H9 (cell line): ENCODE data around the gene HES3. TPM values are rescaled to one million over a fixed set of nuclear protein-coding genes. Genes with fewer than 3 reads are reported as not detected.

Source experiments
- DNase-seq: peaks from one replicate; pipeline ENCODE4 v3.0.0-alpha.2; 2017
- H2AFZ ChIP-seq: one replicate; pipeline ENCODE4 v1.6.1; 2013; ENCODE audit warnings: mild to moderate bottlenecking, low read length, control low read depth, moderate library complexity
- H2AK5ac ChIP-seq: 2 replicates; pipeline ENCODE4 v1.6.1; 2013; ENCODE audit warnings: low read length, control low read depth, mixed read lengths; ENCODE audit not compliant: insufficient read length
- H2BK120ac ChIP-seq: one replicate; pipeline ENCODE4 v1.6.1; 2013; ENCODE audit warnings: low read depth, mild to moderate bottlenecking, low read length, control low read depth, inconsistent platforms; ENCODE audit not compliant: poor library complexity, severe bottlenecking
- H2BK12ac ChIP-seq: 2 replicates; pipeline ENCODE4 v1.6.1; 2013; ENCODE audit warnings: low read length, control low read depth, mixed read lengths, low read depth; ENCODE audit not compliant: insufficient read length
- H2BK15ac ChIP-seq: 2 replicates; pipeline ENCODE4 v1.6.1; 2013; ENCODE audit warnings: low read depth, low read length, control low read depth
- H2BK20ac ChIP-seq: one replicate; pipeline ENCODE4 v1.6.1; 2013; ENCODE audit warnings: low read depth, mild to moderate bottlenecking, low read length, control low read depth, inconsistent platforms; ENCODE audit not compliant: poor library complexity, severe bottlenecking
- H2BK5ac ChIP-seq: 2 replicates; pipeline ENCODE4 v1.6.1; 2013; ENCODE audit warnings: low read length, control low read depth, mixed read lengths; ENCODE audit not compliant: insufficient read length
- H3K14ac ChIP-seq: 2 replicates; pipeline ENCODE4 v1.6.1; 2013; ENCODE audit warnings: low read length, control low read depth; ENCODE audit not compliant: insufficient read depth
- H3K18ac ChIP-seq: 2 replicates; pipeline ENCODE4 v1.6.1; 2013; ENCODE audit warnings: low read depth, mild to moderate bottlenecking, mixed read lengths, low read length, control low read depth; ENCODE audit not compliant: insufficient read length
- H3K23ac ChIP-seq: 2 replicates; pipeline ENCODE4 v1.6.1; 2013; ENCODE audit warnings: low read length, control low read depth, mixed read lengths, low read depth; ENCODE audit not compliant: insufficient read length
- H3K23me2 ChIP-seq: 2 replicates; pipeline ENCODE4 v1.6.1; 2013; ENCODE audit warnings: low read depth, mild to moderate bottlenecking, mixed read lengths, low read length, control low read depth; ENCODE audit not compliant: insufficient read length, poor library complexity, severe bottlenecking
- H3K27ac ChIP-seq: 2 replicates; pipeline ENCODE4 v1.5.1; 2013; ENCODE audit warnings: low read length, control low read depth, mixed read lengths, low read depth; ENCODE audit not compliant: insufficient read length
- H3K27me3 ChIP-seq: 2 replicates; pipeline ENCODE4 v1.6.1; 2013; ENCODE audit warnings: low read length, control low read depth, inconsistent platforms; ENCODE audit not compliant: insufficient read depth
- H3K4ac ChIP-seq: 2 replicates; pipeline ENCODE4 v1.6.1; 2013; ENCODE audit warnings: low read depth, mild to moderate bottlenecking, control low read depth, inconsistent platforms, low read length, moderate library complexity
- H3K4me1 ChIP-seq: 2 replicates; pipeline ENCODE4 v1.6.1; 2013; ENCODE audit warnings: low read length, control low read depth, inconsistent platforms; ENCODE audit not compliant: insufficient read depth
- H3K4me2 ChIP-seq: 2 replicates; pipeline ENCODE4 v1.6.1; 2013; ENCODE audit warnings: low read length, control low read depth, mixed read lengths; ENCODE audit not compliant: insufficient read length, insufficient read depth
- H3K56ac ChIP-seq: 2 replicates; pipeline ENCODE4 v1.6.1; 2013; ENCODE audit warnings: low read depth, mild to moderate bottlenecking, mixed read lengths, low read length, control low read depth; ENCODE audit not compliant: insufficient read length
- H3K79me1 ChIP-seq: 2 replicates; pipeline ENCODE4 v1.6.1; 2013; ENCODE audit warnings: low read depth, mild to moderate bottlenecking, moderate library complexity, low read length, control low read depth, inconsistent platforms; ENCODE audit not compliant: insufficient read depth, poor library complexity, severe bottlenecking
- H3K79me2 ChIP-seq: 2 replicates; pipeline ENCODE4 v1.6.1; 2013; ENCODE audit warnings: low read length, control low read depth, inconsistent platforms; ENCODE audit not compliant: insufficient read depth
- H3K9ac ChIP-seq: 2 replicates; pipeline ENCODE4 v1.6.1; 2013; ENCODE audit warnings: low read length, control low read depth, mixed read lengths; ENCODE audit not compliant: insufficient read length; ENCODE audit errors: extremely low read depth
- H3K9me3 ChIP-seq: one replicate; pipeline ENCODE4 v1.6.1; 2013; ENCODE audit warnings: low read depth, low read length, inconsistent platforms; ENCODE audit not compliant: control insufficient read depth
- H3T11ph ChIP-seq: one replicate; pipeline ENCODE4 v1.6.1; 2013; ENCODE audit warnings: mild to moderate bottlenecking, low read length, control low read depth, inconsistent platforms
- H4K20me1 ChIP-seq: one replicate; pipeline ENCODE4 v1.6.1; 2013; ENCODE audit not compliant: control insufficient read depth, insufficient read length, insufficient read depth
- H4K5ac ChIP-seq: 2 replicates; pipeline ENCODE4 v1.6.1; 2013; ENCODE audit warnings: low read depth, mild to moderate bottlenecking, mixed read lengths, low read length, control low read depth; ENCODE audit not compliant: insufficient read length
- H4K8ac ChIP-seq: replicated peaks from 2 replicates; pipeline ENCODE4 v1.6.1; 2013; ENCODE audit warnings: low read length, control low read depth, mixed read lengths, low read depth; ENCODE audit not compliant: insufficient read length
- H4K91ac ChIP-seq: 2 replicates; pipeline ENCODE4 v1.6.1; 2013; ENCODE audit warnings: low read depth, mild to moderate bottlenecking, moderate library complexity, mixed read lengths, low read length, control low read depth; ENCODE audit not compliant: insufficient read length
- H3K27ac Mint-ChIP-seq, 3 experiments: 2 replicates in 2 of 3; 3 replicates in 1 of 3; pipeline ENCODE4 v1.8.0; 2020 to 2021; ENCODE audit warnings: mixed read lengths in 3 of 3, mild to moderate bottlenecking in 1 of 3, moderate library complexity in 1 of 3
- H3K27me3 Mint-ChIP-seq: 2 replicates; pipeline ENCODE4 v1.8.0; 2021; ENCODE audit warnings: low read depth, mild to moderate bottlenecking, moderate library complexity, mixed read lengths
- H3K36me3 Mint-ChIP-seq, 3 experiments: 2 replicates in 2 of 3; 3 replicates in 1 of 3; pipeline ENCODE4 v1.8.0; 2020 to 2021; ENCODE audit warnings: low read depth in 3 of 3, mixed read lengths in 3 of 3; ENCODE audit not compliant: insufficient read depth in 1 of 3
- H3K4me1 Mint-ChIP-seq, 2 experiments: 2 replicates each; pipeline ENCODE4 v1.8.0; 2020; ENCODE audit warnings: mixed read lengths in 2 of 2
- H3K4me3 Mint-ChIP-seq, 2 experiments: 2 replicates in 1 of 2; 3 replicates in 1 of 2; pipeline ENCODE4 v1.8.0; 2020 to 2021; ENCODE audit warnings: mild to moderate bottlenecking in 2 of 2, mixed read lengths in 2 of 2, moderate library complexity in 1 of 2
- H3K9me3 Mint-ChIP-seq, 2 experiments: 2 replicates in 1 of 2; 3 replicates in 1 of 2; pipeline ENCODE4 v1.8.0; 2020; ENCODE audit warnings: mild to moderate bottlenecking in 2 of 2, mixed read lengths in 2 of 2, moderate library complexity in 1 of 2
- WGBS: extraction: QIAGEN DNeasy Blood & Tissue Kit; methylation state at CpG from one replicate; pipeline ENCODE4 v1.1.7; 2013; ENCODE audit warnings: missing lambda C conversion rate, low lambda C conversion rate, mixed read lengths; ENCODE audit not compliant: insufficient read length; ENCODE audit errors: extremely low coverage; 5-methylcytosine and 5-hydroxymethylcytosine counted together
- total RNA-seq: library from RNA; stranded (reverse); gene quantifications from 2 replicates; pipeline ENCODE4 v1.2.1, GENCODE V29; 2021
- TF ChIP-seq, protein P1 (sequence below): fragments of 200-600 bp; sonication (generic); conservative IDR thresholded peaks from 3 replicates; pipeline ENCODE4 v1.8.0; 2021; ENCODE audit warnings: antibody characterized with exemption, mild to moderate bottlenecking

Gene HES3
- total RNA-seq, 1 experiment from 2014 or later: 89.9 TPM

DNA sequence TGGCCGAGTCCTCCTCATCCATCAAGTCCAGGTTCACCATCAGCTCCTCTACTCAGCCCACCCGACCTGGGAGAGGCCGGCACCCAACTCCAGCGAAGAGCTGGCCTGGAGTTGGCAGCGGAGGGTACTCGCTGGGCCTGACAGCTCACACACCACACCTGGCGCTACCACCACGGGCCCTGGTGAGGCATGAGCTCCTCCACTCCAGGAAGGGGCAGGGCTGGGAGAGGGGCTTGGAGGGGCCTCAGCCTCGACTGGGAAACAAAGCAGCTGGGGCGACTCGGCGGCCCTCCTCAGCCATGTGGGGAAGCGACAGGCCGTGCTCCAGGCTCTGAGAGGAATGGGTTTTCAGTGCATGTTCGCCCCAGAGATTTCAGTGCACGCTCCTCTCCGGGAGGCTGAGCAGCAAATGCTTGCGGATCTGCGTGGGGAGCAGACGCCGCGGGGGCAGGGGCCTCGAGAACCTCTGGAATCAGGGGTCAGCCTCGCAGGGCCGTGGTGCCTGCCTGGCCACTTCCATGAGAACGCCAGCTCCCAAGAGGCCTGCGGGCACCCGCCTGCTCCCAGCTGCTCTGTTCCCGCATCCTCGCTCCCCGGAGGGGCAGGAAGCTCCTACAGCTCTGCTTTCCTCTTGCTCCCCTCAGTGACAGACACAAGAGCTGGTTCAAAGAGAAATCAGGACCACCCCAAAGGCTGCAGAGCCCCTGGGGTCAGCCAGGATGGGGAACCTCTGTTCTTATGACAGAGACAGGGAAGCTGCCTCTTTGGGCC lies 35.8 kb downstream of the HES3 start:
- Histone ChIP-seq H3K79me2 (no peaks in the 10 kb centered on the region), H4K91ac (no peak overlapping the region), H2BK120ac (no peak overlapping the region), H2AFZ (no peak overlapping the region), H3K9me3 (no peaks in the 10 kb centered on the region), H3K56ac (no peak overlapping the region), H3K18ac (no peak overlapping the region), H3T11ph (no peak overlapping the region), H3K27ac (no peak overlapping the region), H3K79me1 (no peaks in the 10 kb centered on the region), H2BK15ac (no peak overlapping the region), H4K5ac (no peak overlapping the region), H3K4me2 (no peak overlapping the region), H3K23ac (no peak overlapping the region), H3K4ac (no peak overlapping the region), H2BK12ac (no peak overlapping the region), H3K14ac (no peak overlapping the region), H3K27me3 (no peaks in the 10 kb centered on the region), H2BK20ac (no peak overlapping the region), H2BK5ac (no peak overlapping the region), H3K23me2 (no peaks in the 10 kb centered on the region), H4K20me1 (peaks cover 3% of the 10 kb centered on the region), H3K4me1 (no peaks in the 10 kb centered on the region), H4K8ac (no peak overlapping the region), H3K9ac (no peak overlapping the region), H2AK5ac (no peak overlapping the region)
- no CpG with 5 or more reads among the region's 31 CpGs for WGBS
- DNase-seq: no peak
- Mint-ChIP-seq H3K27ac (no peak overlapping the region), H3K4me1 (peaks cover 14 to 31% of the 10 kb centered on the region in 2 experiments), H3K4me3 (no peak overlapping the region), H3K9me3 (no peaks in the 10 kb centered on the region), H3K27me3 (no peaks in the 10 kb centered on the region), H3K36me3 (peaks cover 5 to 10% (median 7%) of the 10 kb centered on the region in 3 experiments; a peak in 4 of 7 replicates)
- TF ChIP-seq, protein P1, sequence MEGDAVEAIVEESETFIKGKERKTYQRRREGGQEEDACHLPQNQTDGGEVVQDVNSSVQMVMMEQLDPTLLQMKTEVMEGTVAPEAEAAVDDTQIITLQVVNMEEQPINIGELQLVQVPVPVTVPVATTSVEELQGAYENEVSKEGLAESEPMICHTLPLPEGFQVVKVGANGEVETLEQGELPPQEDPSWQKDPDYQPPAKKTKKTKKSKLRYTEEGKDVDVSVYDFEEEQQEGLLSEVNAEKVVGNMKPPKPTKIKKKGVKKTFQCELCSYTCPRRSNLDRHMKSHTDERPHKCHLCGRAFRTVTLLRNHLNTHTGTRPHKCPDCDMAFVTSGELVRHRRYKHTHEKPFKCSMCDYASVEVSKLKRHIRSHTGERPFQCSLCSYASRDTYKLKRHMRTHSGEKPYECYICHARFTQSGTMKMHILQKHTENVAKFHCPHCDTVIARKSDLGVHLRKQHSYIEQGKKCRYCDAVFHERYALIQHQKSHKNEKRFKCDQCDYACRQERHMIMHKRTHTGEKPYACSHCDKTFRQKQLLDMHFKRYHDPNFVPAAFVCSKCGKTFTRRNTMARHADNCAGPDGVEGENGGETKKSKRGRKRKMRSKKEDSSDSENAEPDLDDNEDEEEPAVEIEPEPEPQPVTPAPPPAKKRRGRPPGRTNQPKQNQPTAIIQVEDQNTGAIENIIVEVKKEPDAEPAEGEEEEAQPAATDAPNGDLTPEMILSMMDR: no peak
